HG03060 (cell line): ENCODE data around the gene CEBPZOS.

ENCODE experiments used
- ATAC-seq: cut with Tn5 transposase; IDR thresholded peaks from one replicate; pipeline ENCODE4 v1.9.1; 2021; ENCODE audit warnings: low read depth, moderate number of reproducible peaks; ENCODE audit not compliant: unreplicated experiment

CEBPZOS gene

DNA sequence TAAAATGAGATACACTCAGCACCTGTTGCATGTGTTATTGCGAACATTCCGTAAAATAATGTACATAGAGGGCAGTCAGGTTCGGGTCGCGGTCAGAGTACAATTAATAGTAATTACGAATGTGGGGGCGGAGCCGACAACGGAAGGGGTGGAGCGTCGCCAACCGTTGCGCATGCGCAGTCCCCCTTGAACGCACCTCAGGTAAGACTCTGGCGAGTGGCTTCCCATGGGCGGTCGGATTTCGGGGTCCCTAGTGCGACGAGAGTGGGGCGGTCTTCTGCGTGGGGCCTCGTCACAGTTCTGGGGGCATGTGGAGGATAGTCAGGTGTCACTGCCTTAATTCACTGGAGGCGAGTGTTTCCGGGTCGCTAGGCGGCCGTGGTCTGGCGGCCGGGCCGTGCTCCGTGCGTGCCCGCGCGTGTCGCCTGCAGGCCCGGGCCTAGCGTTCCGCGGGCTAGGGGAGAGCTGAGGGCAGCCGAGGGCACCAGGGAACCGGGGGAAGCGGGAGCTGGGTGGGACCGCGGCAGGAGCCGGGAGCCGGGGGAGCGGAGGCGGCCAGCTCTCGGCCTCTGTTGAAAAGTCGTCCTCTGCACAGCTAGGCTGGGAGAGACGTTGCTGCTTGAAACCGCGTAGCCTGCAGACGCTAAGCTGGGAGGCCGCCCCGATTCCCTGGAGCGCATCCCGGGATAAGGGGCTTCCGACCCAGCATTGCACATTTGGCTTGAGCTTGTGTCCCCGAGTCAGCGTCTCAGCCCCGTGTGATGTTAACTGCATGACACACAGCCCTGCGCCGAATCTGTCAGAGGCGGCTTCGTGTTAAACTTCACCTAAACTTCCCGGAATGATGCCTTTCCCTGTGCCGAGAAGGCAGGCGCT is at the start of gene CEBPZOS:
Gene CEBPZOS, plus strand, starts transcription at position 177 of the 876 bp plus-strand sequence. CDS start 3,209 bp downstream, outside the sequence.
- ATAC-seq, result peak; percentile 55

DNA sequence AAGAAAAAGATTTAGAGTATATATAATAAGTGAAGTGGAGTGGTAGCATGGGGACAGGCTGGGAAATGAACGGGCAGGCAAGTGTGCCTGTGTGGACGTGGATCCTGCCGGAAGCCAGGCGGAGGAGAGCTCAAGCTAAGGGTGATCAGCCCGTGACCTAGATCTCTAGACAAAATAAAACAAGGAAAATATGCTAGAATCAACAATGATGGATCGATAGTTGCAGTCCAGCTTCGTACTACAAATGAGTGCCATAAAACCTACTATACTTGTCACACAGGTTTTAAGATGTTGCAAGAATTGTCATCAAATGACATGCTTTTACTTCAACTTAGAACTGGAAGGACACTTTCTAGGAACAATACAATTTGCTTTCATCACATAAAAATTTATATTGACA is 48.0 kb upstream of the CEBPZOS start:
- no peak for ATAC-seq

DNA sequence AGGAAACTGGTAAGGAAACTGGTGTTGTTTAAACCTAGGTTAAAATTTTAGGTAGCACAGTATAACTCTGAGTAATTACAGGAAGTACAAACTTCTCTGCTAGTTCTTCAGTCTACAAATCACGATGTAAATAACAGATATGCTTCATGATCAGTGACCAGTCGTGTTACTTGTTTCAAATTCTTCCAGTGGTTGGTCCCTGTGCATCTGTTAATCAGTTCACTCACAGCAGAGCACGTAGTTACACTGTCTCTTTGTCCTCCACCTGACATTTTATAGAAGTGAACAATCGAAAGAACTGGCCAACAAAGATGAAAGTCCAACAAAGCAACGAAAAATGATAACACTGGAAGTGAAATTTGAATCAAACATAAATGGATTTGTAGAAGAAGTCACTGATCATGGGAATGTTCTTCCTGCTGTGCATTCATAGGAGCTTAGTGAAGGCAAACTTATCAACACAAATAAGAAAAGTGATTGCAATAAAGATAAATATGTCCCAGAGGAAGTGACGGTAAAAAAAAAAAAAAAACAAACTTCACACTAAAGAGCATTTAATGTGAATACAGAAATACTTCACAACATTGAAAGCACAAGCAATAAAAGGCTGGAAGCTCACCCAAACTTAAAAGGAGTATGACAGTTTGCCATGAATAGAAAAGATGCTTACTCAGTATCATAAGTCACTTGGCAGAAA is 46.5 kb upstream of the CEBPZOS start:
- no peak for ATAC-seq

DNA sequence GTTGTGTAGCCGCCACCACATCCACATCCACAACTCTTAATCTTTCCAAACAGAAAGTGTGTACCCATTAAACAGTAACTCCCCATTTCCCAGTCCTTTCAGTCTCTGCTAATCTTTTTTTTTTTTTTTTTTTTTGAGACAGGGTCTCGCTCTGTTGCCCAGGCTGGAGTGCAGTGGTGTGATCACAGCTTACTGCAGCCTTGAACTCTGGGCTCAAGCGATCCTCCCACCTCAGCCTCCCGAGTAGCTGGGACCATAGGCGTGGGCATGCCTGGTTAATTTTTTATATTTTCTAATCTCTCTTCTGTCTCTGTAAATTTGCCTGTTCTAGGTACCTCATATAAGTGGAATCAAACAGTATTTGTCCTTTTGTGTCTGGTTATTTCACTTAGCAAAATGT is 43.1 kb upstream of the CEBPZOS start:
- ATAC-seq, result no peak

DNA sequence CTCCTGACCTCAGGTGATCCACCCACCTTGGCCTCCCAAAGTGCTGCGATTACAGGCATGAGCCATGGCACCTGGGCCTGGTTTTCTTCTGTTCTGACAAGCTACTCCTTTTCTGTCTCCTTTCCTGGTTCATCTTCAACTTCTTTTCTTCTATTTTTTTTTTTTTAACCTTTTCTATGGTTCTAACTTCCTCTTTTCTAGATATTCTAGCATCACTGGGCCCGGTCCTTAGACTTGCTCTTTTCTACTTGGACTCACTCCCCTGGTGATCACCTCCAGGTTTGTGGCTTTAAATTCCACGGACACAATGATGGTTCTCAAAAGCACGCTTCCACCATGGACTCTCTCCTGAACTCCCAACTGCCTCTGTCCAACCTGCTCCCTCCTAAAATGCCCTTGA is 41.5 kb upstream of the CEBPZOS start:
- ATAC-seq, result no peak

DNA sequence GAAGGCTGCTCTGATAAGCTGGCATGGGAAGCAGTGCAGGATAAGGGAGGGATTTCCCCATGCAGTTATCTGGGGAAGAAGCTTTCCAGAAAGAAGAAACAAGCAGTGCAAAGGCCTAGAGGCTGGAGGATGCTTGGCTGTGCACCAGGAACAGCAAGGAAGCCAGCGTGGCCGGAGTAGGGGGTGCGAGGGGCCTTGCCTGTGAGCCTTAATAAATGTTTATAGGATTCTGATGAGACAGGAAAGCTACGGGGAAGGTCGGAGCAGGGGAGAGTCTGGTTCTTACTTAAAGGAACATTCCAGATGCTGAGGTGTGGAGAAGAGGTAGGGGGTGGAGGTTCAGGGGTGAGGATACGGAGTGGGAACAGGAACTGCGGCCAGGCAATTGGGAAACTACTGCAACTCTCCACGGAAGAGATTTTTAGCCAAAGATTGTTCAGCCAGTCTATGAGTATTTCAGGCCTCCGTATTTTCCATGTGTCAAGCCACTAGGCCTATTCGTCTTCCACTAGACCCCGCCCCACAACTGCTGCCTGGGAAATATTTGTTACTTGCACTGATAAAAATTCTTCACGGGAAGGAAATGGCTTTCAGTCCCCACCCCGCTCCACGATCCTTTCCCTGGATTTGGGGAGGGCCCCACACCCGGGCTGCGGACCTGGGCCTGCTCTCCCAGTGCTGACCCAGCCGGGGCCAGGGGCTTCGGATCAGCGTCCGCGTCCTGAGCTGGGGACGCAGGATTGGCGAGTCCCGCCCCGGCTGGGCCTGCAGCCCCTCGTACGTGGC is 40.0 kb upstream of the CEBPZOS start:
- no peak for ATAC-seq

DNA sequence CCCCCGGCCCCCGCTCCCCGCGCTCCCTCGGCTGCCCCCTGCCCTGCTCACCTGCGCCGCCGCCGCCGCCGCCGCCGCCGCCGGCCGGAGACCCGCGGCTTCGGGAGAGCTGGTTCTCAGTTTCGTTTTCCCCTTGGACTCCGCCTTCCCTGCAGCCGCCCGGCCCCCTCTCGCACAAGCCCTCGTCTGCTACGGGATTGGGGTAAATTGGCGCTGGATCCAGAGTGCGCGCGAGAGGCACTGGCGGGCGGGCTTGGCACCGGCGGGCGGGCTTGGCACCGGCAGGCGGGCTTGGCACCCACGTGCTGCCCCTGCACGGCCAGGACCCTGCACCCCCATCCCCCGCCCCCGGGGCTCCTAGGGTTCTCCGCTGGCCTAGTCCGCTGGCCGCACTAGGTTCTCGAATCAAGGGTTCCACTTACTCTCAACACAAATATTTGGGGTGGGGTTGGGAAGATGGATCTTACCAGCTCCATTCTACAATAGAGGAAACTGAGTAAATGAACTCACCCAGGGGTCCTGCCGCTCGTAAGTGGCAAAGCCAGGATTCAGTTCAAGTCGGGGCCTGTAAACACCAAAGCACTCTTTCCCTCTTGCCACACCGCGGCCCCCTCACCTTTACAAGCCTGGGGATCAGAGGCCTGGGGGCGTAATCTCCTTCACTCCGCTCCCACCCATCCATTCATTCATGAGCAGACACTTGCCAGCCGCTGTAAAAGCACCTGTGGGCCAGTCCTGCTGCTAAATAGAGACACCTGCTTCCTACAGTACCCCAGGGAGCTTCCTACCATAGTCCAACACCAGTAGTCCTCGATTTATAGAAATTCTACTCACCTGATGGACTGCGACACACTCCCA is 39.2 kb upstream of the CEBPZOS start, which contains the start of gene EIF2AK2:
Gene EIF2AK2, minus strand, starts transcription at position 124 of the 858 bp plus-strand sequence. CDS start 9,174 bp downstream, outside the sequence.
- peak; percentile 64 for ATAC-seq

DNA sequence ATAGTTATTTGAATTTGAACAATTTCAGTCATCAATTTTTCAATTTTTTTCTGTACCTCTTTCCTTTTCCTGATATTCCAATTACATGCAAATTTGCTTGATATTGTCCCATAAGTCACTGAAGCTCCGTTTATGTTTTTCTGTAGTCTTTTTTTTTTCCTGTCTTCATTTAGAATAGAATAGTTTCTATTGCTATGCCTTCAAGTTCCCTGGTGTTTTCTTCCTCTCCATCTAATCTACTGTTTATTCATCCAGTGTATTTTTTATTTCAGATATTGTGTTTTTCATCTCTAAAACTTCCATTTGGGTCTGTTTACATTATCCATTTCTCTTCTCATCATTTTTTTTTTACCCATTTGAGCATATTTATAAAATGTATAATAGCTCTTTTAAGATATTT is 31.5 kb upstream of the CEBPZOS start:
- ATAC-seq, result no peak

DNA sequence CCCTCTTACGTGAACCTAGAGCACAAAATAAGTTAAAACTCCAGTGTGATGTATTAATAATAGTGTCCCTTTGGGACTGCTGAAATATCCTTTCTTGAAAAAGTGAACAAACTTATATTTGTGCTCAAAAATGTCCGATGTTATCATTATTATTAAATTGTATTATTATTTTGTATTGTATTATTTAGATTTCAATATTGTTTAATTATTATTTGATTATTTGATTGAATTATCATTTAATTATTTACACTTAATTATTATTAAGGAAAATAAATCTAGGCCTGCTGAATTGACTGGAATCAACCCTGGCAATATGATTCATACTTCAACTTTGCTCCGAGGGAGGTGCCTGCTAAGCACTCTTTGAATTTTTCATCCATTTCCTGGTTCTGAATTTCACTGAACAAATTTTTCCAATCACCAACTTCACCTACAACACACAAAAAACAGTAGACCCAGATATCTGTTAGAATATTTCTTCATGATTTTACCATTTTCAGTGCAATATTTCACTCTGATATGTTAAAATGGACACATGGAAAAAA is 28.6 kb upstream of the CEBPZOS start:
- ATAC-seq, result no peak

DNA sequence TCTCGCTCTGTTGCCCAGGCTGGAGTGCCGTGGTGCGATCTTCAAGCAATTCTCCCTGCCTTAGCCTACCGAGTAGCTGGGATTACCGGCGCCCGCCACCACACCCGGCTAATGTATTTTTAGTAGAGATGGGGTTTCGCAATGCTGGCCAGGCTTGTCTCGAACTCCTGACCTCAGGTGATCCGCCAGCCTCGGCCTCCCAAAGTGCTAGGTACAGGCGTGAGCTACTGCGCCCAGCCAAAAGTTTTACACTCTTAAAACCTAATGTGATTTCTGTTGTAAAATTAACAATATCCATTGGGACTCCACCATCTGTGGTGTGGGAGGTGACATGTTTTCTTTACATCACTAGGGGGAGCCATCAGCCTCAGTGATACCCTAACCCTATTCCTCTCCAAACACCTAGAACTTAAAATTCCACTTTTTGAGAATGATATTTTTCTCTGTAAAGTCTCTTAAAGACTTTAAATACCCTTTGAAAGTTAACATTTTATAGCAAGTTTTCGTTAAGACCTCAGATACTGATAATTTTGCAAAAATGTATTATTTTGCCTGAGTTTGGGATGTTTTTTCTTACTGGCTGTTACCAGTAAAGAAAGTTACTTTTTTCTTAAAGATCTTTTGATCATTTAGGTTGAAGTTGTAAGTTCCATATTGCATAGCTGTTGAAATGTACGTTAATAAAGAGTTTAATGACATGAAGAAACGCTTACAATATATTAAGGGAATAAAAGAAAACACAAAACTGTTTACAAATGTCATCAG is 27.9 kb upstream of the CEBPZOS start:
- ATAC-seq, result no peak

DNA sequence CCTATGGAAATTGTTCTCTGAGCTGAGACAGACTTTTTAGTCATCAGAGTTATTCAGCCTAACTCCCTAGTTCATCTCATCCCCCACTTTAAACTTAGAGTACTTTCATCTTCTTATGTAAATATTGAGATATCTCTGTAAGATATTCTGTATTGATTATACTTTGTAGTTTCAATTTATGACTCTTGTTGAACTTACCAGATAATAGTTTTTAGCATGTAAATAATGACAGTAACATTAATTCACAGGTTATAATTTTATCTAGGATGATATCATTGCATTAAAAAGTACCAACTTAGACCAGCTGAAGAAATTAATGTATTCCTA is 24.7 kb upstream of the CEBPZOS start:
- no peak for ATAC-seq

DNA sequence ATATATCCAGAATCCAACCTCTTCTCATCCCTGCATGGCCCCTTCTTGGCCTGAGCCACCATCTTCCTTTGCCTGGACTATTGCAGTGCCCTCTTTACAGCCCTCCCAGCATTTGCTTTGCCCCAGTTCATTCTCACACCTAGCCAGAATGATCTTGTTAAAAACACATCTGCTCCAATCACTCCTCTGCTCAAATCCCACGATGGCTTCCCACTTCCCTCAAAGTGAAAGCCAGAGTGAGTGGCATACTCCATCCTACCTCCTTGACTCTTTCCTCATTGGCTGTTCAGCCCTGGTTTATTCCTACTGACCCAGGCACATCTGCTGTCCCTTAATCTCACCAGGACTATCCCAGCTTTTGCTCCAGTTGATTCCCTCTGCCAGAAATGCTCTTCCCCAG is 22.6 kb upstream of the CEBPZOS start:
- no peak for ATAC-seq

DNA sequence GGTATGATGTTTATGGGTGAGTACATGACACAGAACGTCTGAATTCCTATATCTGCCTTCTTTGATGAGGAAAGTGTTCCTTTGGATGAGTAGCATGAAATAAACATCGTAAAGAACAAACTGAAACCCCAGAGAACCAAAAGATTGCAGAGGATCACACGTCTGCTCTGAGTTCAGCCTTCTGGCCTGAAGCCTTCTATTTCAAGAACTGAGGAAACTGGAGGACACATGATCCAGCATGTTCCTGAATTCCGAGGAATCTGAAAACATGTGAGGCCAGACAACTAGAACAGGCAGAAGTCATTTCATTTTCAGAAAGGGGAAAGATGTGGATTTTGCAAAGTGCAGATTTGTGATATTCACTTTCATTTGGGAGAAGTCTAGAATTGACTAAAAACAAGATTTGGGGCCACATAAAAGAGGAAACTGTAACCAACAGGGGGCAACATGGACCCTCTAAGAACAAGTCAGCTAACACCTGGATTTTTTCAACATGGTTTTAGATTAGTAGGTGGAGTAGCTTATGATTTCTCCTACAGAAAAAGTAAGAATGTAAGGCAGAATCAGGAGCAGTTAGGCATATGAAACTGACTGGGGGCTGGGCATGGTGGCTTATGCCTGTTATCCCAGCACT is 16.2 kb upstream of the CEBPZOS start:
- no peak for ATAC-seq

DNA sequence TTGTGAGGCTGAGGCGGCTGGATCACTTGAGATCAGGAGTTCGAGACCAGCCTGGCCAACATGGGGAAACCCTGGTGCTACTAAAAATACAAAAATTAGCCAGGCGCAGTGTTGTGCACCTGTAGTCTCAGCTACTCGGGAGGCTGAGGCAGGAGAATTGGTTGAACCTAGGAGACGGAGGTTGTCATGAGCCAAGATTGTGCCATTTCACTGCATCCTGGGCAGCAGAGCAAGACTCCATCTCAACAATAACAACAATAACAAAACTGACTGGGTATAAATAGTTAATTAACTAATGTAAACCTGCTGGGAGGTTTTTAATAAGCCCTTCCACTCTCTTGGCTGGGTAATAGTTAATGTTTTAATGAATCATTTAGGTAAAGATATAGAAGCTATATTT is 15.7 kb upstream of the CEBPZOS start:
- ATAC-seq, result no peak

DNA sequence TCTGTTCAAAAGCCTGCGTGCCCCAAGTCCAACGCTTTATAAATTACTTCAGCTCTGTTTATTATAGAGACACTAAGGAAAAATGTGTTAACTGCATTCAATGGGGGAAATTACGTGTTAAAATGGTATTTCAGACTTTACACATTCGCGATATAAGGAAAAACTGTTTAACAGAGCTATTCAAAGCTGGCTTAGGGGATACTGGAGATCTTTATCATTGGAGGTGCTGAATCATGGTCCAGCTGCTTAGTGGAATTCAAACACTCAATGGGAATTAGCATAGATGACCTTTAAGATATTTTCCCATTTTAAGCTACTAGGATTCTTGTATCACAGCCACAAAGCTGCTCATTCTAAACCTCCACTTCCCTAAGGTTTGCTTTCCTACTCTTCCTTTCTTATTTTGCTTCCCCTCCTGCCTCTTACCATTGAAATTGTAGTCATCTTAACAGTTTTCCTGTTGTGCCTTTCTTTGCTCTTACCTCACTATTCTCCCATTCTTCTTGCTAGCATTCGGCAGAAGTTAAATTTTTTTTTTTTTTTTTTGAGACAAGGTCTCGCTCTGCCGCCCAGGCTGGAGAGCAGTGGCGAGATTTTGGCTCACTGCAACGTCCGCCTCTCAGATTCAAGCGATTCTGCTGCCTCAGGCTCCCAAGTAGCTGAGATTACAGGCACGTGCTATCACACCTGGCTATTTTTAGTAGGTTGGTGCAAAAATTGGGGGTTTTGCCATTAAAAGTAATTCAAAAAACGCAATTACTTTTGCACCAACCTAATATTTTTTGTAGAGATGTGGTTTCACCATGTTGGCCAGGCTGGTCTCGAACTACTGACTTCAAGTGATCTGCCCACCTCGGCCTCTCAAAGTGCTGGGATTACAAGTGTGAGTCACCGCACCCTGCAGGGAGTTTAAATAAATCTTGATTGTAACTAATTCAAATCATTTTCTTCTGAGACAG is 14.3 kb upstream of the CEBPZOS start:
- no peak for ATAC-seq

DNA sequence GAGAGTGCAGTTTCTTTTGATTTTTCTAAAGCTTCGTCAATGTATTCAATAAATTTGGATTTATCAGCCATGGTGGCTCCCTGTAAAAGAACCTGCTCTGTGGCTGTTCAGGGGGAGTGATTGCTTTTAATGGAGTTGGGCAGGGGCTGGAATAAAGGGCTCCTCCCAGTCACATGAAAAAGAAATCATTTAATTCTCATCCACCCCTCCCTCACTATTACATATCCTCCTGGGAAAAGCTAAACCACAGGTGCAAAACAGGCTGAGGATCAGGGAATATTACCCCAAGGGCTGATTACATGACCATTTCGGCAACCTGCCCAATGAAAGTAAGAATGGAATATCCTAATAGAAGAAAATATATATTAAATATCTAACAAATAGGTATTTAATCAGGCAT is 7.7 kb upstream of the CEBPZOS start, which contains the start of gene SULT6B1:
Gene SULT6B1, minus strand, starts transcription at position 101 of the 400 bp plus-strand sequence. Its CDS starts 30 bp downstream, at position 71.
- ATAC-seq, result no peak

DNA sequence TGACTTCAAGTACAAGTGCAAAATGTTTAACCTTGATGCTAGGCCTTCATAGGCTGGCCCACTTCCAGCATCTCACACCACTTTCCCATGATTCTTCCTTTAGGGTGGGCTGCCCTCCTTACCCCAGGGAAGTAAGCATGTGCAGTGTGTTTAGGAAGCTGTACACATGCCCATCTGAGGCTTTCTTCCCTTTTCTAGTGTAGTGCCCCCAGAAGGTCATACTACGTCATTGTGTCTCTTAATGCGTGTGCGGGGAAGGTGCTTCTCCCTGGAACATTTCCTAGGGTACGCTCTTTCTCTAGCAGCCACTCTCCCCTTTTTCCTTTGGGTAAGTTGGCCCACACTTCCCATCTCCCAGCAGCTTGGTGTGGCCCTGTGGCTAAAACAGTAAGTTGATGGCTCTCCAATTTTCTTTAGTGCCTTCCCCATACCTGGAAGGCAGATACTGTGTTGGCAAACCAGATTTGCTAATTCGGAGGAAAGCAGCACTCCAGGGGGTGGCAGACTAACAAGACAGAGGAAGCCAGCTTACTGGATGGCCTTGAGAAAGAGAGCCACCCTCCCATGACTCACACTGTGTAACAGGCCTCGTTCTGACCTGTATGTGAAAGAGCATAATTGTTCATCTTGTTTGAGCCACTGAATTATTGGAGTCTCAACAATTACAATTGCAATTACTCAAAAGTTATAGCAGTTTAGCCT is 6.7 kb upstream of the CEBPZOS start:
- ATAC-seq, result no peak
